IMR-90 (cell line): ENCODE measurements around the gene ZSWIM9. TPM values are rescaled to one million over a fixed set of nuclear protein-coding genes. Genes with fewer than 3 reads are reported as not detected.

ENCODE experiments used
- ATAC-seq: fragments of 200-7000 bp; cut with Tn5 transposase; 2 replicates; pipeline ENCODE4 v1.9.1; 2020; ENCODE audit warnings: low read depth, mild to moderate bottlenecking, moderate library complexity
- BruUV-seq: library from RNA; stranded (reverse); fragments of 400-500 nt; replicated peaks from 2 replicates; lab custom pipeline; 2021; lab: Mats Ljungman, UMichigan
- CTCF ChIA-PET: fragments of 300-600 bp; formaldehyde crosslinking; extraction: SDS; loops from one replicate; lab custom pipeline; 2021; ENCODE audit warnings: antibody characterized with exemption; lab: Yijun Ruan, JAX
- POLR2A ChIA-PET: fragments of 300-600 bp; sonication (Branson Sonifier 250); formaldehyde crosslinking; loops from one replicate; lab custom pipeline; 2022; ENCODE audit warnings: antibody characterized with exemption; ENCODE audit not compliant: unreplicated experiment; lab: Charles Lee
- DNase-seq: peaks from one replicate; pipeline ENCODE4 v3.0.0; 2013
- H2AFZ ChIP-seq: replicated peaks from 2 replicates; pipeline ENCODE3; 2013; ENCODE audit warnings: low read length, mild to moderate bottlenecking; ENCODE audit not compliant: poor library complexity
- H2AK5ac ChIP-seq: 2 replicates; pipeline ENCODE4 v1.6.1; 2013; ENCODE audit warnings: low read depth, low read length, inconsistent platforms
- H2AK9ac ChIP-seq: replicated peaks from 2 replicates; pipeline ENCODE3; 2013; ENCODE audit warnings: mild to moderate bottlenecking, low read depth, low read length, moderate library complexity; ENCODE audit not compliant: poor library complexity
- H2BK120ac ChIP-seq: 2 replicates; pipeline ENCODE4 v1.6.1; 2013; ENCODE audit warnings: low read depth, low read length, inconsistent platforms
- H2BK15ac ChIP-seq: 3 replicates; pipeline ENCODE4 v1.6.1; 2013; ENCODE audit warnings: low read depth, low read length, inconsistent platforms
- H2BK20ac ChIP-seq: 2 replicates; pipeline ENCODE4 v1.6.1; 2013; ENCODE audit warnings: low read depth, mild to moderate bottlenecking, inconsistent platforms, low read length, moderate library complexity
- H2BK5ac ChIP-seq: 2 replicates; pipeline ENCODE4 v1.6.1; 2013; ENCODE audit warnings: mild to moderate bottlenecking, low read depth, low read length, inconsistent platforms; ENCODE audit not compliant: poor library complexity, severe bottlenecking
- H3K14ac ChIP-seq: replicated peaks from 2 replicates; pipeline ENCODE4 v1.6.1; 2013; ENCODE audit warnings: low read depth, low read length, inconsistent platforms
- H3K18ac ChIP-seq: 2 replicates; pipeline ENCODE4 v1.6.1; 2013; ENCODE audit warnings: low read depth, low read length, control low read depth
- H3K23ac ChIP-seq: 2 replicates; pipeline ENCODE4 v1.6.1; 2013; ENCODE audit warnings: low read depth, low read length, inconsistent platforms
- H3K27ac ChIP-seq: 2 replicates; pipeline ENCODE4 v1.5.1; 2013; ENCODE audit warnings: mild to moderate bottlenecking, control low read depth, low read length; ENCODE audit not compliant: insufficient read depth
- H3K27me3 ChIP-seq: 2 replicates; pipeline ENCODE4 v1.6.1; 2013; ENCODE audit warnings: low read length; ENCODE audit not compliant: control insufficient read depth, insufficient read depth
- H3K36me3 ChIP-seq: 2 replicates; pipeline ENCODE4 v1.6.1; 2013; ENCODE audit warnings: low read length, mixed read lengths; ENCODE audit not compliant: control insufficient read depth, insufficient read depth
- H3K4ac ChIP-seq: 2 replicates; pipeline ENCODE4 v1.6.1; 2013; ENCODE audit warnings: low read depth, low read length, inconsistent platforms
- H3K4me1 ChIP-seq: 2 replicates; pipeline ENCODE4 v1.6.1; 2013; ENCODE audit warnings: low read length, mixed read lengths; ENCODE audit not compliant: control insufficient read depth, insufficient read depth
- H3K4me2 ChIP-seq: 2 replicates; pipeline ENCODE4 v1.6.1; 2013; ENCODE audit warnings: low read depth, mild to moderate bottlenecking, control low read depth, low read length, moderate library complexity
- H3K4me3 ChIP-seq: 2 replicates; pipeline ENCODE4 v1.5.1; 2013; ENCODE audit warnings: low read depth, mild to moderate bottlenecking, control low read depth, low read length, moderate library complexity; ENCODE audit not compliant: insufficient read depth
- H3K56ac ChIP-seq: 2 replicates; pipeline ENCODE4 v1.6.1; 2013; ENCODE audit warnings: low read length, inconsistent platforms; ENCODE audit not compliant: insufficient read depth; ENCODE audit errors: extremely low read depth
- H3K79me1 ChIP-seq, 2 experiments: 2 replicates each; pipeline ENCODE4 v1.6.1; 2013; ENCODE audit warnings: low read length in 2 of 2, inconsistent platforms in 1 of 2, low read depth in 1 of 2
- H3K9ac ChIP-seq: 2 replicates; pipeline ENCODE4 v1.6.1; 2013; ENCODE audit warnings: low read depth, low read length, control low read depth
- H3K9me1 ChIP-seq: 2 replicates; pipeline ENCODE4 v1.6.1; 2013; ENCODE audit warnings: low read length, inconsistent platforms; ENCODE audit not compliant: insufficient read depth
- H3K9me3 ChIP-seq: 2 replicates; pipeline ENCODE4 v1.6.1; 2013; ENCODE audit warnings: low read length; ENCODE audit not compliant: control insufficient read depth, insufficient read depth
- H4K20me1 ChIP-seq: 2 replicates; pipeline ENCODE4 v1.6.1; 2013; ENCODE audit warnings: low read length, inconsistent platforms; ENCODE audit not compliant: insufficient read depth
- H4K5ac ChIP-seq: 2 replicates; pipeline ENCODE4 v1.6.1; 2013; ENCODE audit warnings: mild to moderate bottlenecking, low read depth, low read length, control low read depth
- H4K8ac ChIP-seq, 2 experiments: 2 replicates each; pipeline ENCODE4 v1.6.1; 2013; ENCODE audit warnings: low read depth in 2 of 2, low read length in 2 of 2, control low read depth in 1 of 2, inconsistent platforms in 1 of 2
- H4K91ac ChIP-seq: 2 replicates; pipeline ENCODE4 v1.6.1; 2013; ENCODE audit warnings: low read depth, low read length, inconsistent platforms; ENCODE audit not compliant: insufficient read depth
- BHLHE40 ChIP-seq: fragments of 150-350 bp; IDR thresholded peaks from 2 replicates; pipeline ENCODE4 v1.6.1; 2016; ENCODE audit warnings: mild to moderate bottlenecking, low read depth, low read length
- CEBPB ChIP-seq: IDR thresholded peaks from 2 replicates; pipeline ENCODE4 v1.6.1; 2012; ENCODE audit warnings: low read depth, low read length, improper control_type of control experiment
- CHD1 ChIP-seq: IDR thresholded peaks from 2 replicates; pipeline ENCODE4 v1.6.1; 2012; ENCODE audit warnings: low read depth, low read length, improper control_type of control experiment
- FOS ChIP-seq: fragments of 150-350 bp; IDR thresholded peaks from 2 replicates; pipeline ENCODE4 v1.6.1; 2016; ENCODE audit warnings: low read depth, low read length
- MAFK ChIP-seq: IDR thresholded peaks from 2 replicates; pipeline ENCODE4 v1.6.1; 2012; ENCODE audit warnings: low read depth, low read length, improper control_type of control experiment
- MAZ ChIP-seq: IDR thresholded peaks from 2 replicates; pipeline ENCODE4 v1.6.1; 2012; ENCODE audit warnings: low read depth, mild to moderate bottlenecking, low read length, improper control_type of control experiment, moderate library complexity, borderline replicate concordance
- NFE2L2 ChIP-seq: fragments of 150-350 bp; IDR thresholded peaks from 2 replicates; pipeline ENCODE4 v1.6.1; 2016; ENCODE audit warnings: low read depth, mild to moderate bottlenecking, low read length
- POLR2A ChIP-seq: IDR thresholded peaks from 2 replicates; pipeline ENCODE4 v1.6.1; 2012; ENCODE audit warnings: mild to moderate bottlenecking, low read depth, low read length
- RAD21 ChIP-seq: IDR thresholded peaks from 2 replicates; pipeline ENCODE4 v1.6.1; 2012; ENCODE audit warnings: low read length, improper control_type of control experiment
- RCOR1 ChIP-seq: IDR thresholded peaks from 2 replicates; pipeline ENCODE4 v1.6.1; 2012; ENCODE audit warnings: mild to moderate bottlenecking, low read length, improper control_type of control experiment; ENCODE audit not compliant: insufficient replicate concordance
- SMC3 ChIP-seq: fragments of 150-350 bp; IDR thresholded peaks from 2 replicates; pipeline ENCODE4 v1.6.1; 2016; ENCODE audit warnings: low read depth, mild to moderate bottlenecking, antibody characterized with exemption, low read length, moderate library complexity
- WGBS, 2 experiments: methylation state at CpG; one replicate each; pipeline versions ENCODE4 v1.1.5 to v1.1.7; 2013; ENCODE audit warnings: missing lambda C conversion rate in 2 of 2; ENCODE audit not compliant: insufficient read length in 1 of 2; ENCODE audit errors: extremely low coverage in 2 of 2; 5-methylcytosine and 5-hydroxymethylcytosine counted together
- dilution Hi-C: fragments of 300-500 bp; cut with HindIII; formaldehyde crosslinking; loops from one replicate; pipeline ENCODE4 v1.14.3; 2018; ENCODE audit warnings: low sequenced_read_pairs; ENCODE audit not compliant: unreplicated experiment
- in situ Hi-C: fragments of 300-500 bp; cut with MboI; formaldehyde crosslinking; loops from 3 replicates; pipeline ENCODE4 v1.14.3; 2019; ENCODE audit warnings: low sequenced_read_pairs, inconsistent platforms, mixed read lengths
- intact Hi-C: fragments of 100-400 bp; cut with micrococcal nuclease; formaldehyde crosslinking; loops from 2 replicates; pipeline ENCODE4 v1.10.0; 2022
- polyA plus RNA-seq, 3 experiments: library from polyadenylated mRNA; depleted of rRNA; stranded (reverse); fragments of >200 nt; gene quantifications; 2 replicates each; pipeline ENCODE4 v1.2.3, GENCODE V29; 2012; ENCODE audit warnings: low replicate concordance in 1 of 3
- total RNA-seq: library from RNA; depleted of rRNA; stranded (reverse); fragments of >200 nt; gene quantifications from 2 replicates; pipeline ENCODE4 v1.2.3, GENCODE V29; 2012
- TF ChIP-seq, protein P1 (sequence below): fragments of 150-350 bp; IDR thresholded peaks from 2 replicates; pipeline ENCODE4 v1.6.1; 2016; ENCODE audit warnings: low read depth, mild to moderate bottlenecking, low read length, moderate library complexity, borderline replicate concordance

ZSWIM9 gene
- total and polyA plus RNA-seq, 2 of the 4 experiments (the other 2 are of a cell fraction) = 0.54 to 2.2 TPM

DNA sequence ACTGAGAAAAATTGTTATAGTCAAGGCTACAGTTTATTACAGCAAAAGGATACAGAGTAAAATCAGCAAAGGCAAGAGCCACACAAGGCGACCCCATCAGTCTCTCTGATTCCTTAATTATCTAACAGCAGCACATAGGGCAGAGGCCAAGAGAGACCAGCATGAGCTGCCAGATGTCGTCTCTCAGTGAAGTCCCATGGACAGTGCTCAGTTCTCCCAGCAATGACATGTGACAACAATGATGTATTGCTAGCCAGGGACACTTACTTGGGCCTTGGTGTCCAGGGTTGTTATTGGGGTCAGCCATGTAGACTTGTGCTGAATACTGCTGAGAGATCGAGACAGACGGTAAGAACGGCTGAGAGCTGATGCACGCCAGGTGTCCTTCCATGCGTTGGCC lies 22.3 kb downstream of the ZSWIM9 start:
- H3K27ac ChIP-seq = no peak overlapping the region
- no peak overlapping the region for H3K18ac ChIP-seq
- H3K36me3 ChIP-seq = peaks cover 5% of the 10 kb centered on the region
- dilution Hi-C loops = no loop called here
- H3K79me1 ChIP-seq = peaks cover 0 to 4% of the 10 kb centered on the region in 2 experiments; a peak in 2 of 4 replicates
- H4K8ac ChIP-seq = no peak overlapping the region
- TF ChIP-seq, protein P1, sequence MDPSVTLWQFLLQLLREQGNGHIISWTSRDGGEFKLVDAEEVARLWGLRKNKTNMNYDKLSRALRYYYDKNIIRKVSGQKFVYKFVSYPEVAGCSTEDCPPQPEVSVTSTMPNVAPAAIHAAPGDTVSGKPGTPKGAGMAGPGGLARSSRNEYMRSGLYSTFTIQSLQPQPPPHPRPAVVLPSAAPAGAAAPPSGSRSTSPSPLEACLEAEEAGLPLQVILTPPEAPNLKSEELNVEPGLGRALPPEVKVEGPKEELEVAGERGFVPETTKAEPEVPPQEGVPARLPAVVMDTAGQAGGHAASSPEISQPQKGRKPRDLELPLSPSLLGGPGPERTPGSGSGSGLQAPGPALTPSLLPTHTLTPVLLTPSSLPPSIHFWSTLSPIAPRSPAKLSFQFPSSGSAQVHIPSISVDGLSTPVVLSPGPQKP = no peak
- TF ChIP-seq MAZ (no peak), BHLHE40 (no peak), CHD1 (no peak), FOS (no peak), RCOR1 (no peak), NFE2L2 (no peak), CEBPB (no peak), SMC3 (no peak), RAD21 (no peak), POLR2A (no peak), MAFK (no peak)
- H3K4me1 ChIP-seq = no peaks in the 10 kb centered on the region
- H3K4me2 ChIP-seq = no peak overlapping the region
- H2BK20ac ChIP-seq = no peak overlapping the region
- no peak overlapping the region for H2BK120ac ChIP-seq
- no peak overlapping the region for H2BK15ac ChIP-seq
- POLR2A ChIA-PET = no interaction called here
- H4K5ac ChIP-seq = no peak overlapping the region
- CTCF ChIA-PET = no interaction called here
- H4K20me1 ChIP-seq = peaks cover 4% of the 10 kb centered on the region; the same call in 1 of the 2 replicates
- H3K9me3 ChIP-seq = no peaks in the 10 kb centered on the region
- no peak overlapping the region for H2AK9ac ChIP-seq
- H2BK5ac ChIP-seq = no peak overlapping the region
- H3K27me3 ChIP-seq = no peaks in the 10 kb centered on the region
- in situ Hi-C loops = no loop called here
- H3K9ac ChIP-seq = no peak overlapping the region
- no peak overlapping the region for H4K91ac ChIP-seq
- intact Hi-C loops = no loop called here
- no peak overlapping the region for H3K4ac ChIP-seq
- H3K4me3 ChIP-seq = no peak overlapping the region
- 93% methylated on average over 3 of the region's 7 CpGs; no CpG with 5 or more reads in 1 of the 2 experiments for WGBS, 2 experiments
- no peak overlapping the region for H2AK5ac ChIP-seq
- ATAC-seq (no peak), DNase-seq (no peak)
- H2AFZ ChIP-seq = no peak overlapping the region
- peaks cover 9% of the 10 kb centered on the region for H3K9me1 ChIP-seq
- no peak overlapping the region for H3K56ac ChIP-seq
- no TSS peak for BruUV-seq
- no peak overlapping the region for H3K23ac ChIP-seq
- no peak overlapping the region for H3K14ac ChIP-seq
